ENCODE data around the gene CNIH4. TPM values are rescaled to one million over a fixed set of nuclear protein-coding genes. Genes with fewer than 3 reads are reported as not detected.

Gene CNIH4
- total and polyA plus RNA-seq, 2 experiments from 2014 or later = 62.7 to 106 TPM

DNA sequence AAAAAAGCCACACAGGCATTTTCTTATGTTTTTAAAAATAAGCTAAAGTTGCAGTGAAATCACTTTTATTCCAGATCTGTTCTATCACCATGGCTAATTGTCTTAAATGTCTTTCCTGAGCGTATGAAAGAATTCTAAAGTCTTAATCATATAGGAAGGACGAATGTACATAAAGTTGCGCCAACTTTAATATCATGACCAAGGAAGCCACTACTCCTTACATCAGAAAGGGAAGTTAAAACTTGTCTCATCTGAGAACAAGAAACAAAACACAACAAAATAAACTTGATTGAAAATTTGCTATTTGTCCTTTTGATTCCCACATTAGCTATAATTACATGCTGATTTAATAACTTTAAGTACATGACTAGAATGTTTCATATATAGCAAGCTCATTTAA is 26.5 kb downstream of the CNIH4 start:
- TF ChIP-seq EZH2 (IDR thresholded peaks at IDR 0.05; ENCODE audit: borderline replicate concordance) (no peak), EZH2phosphoT487 (IDR thresholded peaks at IDR 0.05; ENCODE audit: low read depth, severe bottlenecking, unreplicated experiment) (no peak)
- TF ChIP-seq, protein P1, sequence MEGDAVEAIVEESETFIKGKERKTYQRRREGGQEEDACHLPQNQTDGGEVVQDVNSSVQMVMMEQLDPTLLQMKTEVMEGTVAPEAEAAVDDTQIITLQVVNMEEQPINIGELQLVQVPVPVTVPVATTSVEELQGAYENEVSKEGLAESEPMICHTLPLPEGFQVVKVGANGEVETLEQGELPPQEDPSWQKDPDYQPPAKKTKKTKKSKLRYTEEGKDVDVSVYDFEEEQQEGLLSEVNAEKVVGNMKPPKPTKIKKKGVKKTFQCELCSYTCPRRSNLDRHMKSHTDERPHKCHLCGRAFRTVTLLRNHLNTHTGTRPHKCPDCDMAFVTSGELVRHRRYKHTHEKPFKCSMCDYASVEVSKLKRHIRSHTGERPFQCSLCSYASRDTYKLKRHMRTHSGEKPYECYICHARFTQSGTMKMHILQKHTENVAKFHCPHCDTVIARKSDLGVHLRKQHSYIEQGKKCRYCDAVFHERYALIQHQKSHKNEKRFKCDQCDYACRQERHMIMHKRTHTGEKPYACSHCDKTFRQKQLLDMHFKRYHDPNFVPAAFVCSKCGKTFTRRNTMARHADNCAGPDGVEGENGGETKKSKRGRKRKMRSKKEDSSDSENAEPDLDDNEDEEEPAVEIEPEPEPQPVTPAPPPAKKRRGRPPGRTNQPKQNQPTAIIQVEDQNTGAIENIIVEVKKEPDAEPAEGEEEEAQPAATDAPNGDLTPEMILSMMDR (IDR thresholded peaks at IDR 0.05; ENCODE audit: poor library complexity) = no peak
- Histone ChIP-seq H3K4me1 (ENCODE audit: insufficient read depth) (no peaks in the 10 kb centered on the region), H3K4me2 (no peak overlapping the region), H3K9me2 (replicated peaks; ENCODE audit: insufficient read depth) (no peaks in the 10 kb centered on the region), H4K20me1 (ENCODE audit: insufficient read depth, poor library complexity, severe bottlenecking) (no peaks in the 10 kb centered on the region), H3K27me3 (no peaks in the 10 kb centered on the region), H3K9me3 (ENCODE audit: low read depth) (no peaks in the 10 kb centered on the region), H3K79me2 (no peaks in the 10 kb centered on the region), H2AFZ (no peak overlapping the region), H3K36me3 (replicated peaks; ENCODE audit: insufficient read depth, low read depth) (peaks cover 3% of the 10 kb centered on the region), H3K4me3 (no peak overlapping the region), H3K27ac (no peak overlapping the region)
- DNase-seq (ENCODE audit: low spot score) = no peak
- over 99% methylated on average over 3 of the region's 3 CpGs for WGBS (ENCODE audit: low lambda C conversion rate, missing lambda C conversion rate)

GRCh38 chr1:224387302-224387912 is 30.7 kb downstream of the CNIH4 start:
- H3K27me3 ChIP-seq = no peaks in the 10 kb centered on the region
- H4K20me1 ChIP-seq (ENCODE audit: insufficient read depth, poor library complexity, severe bottlenecking) = no peaks in the 10 kb centered on the region
- no peaks in the 10 kb centered on the region for H3K36me3 ChIP-seq (replicated peaks; ENCODE audit: insufficient read depth, low read depth)
- no peak overlapping the region for H3K4me3 ChIP-seq
- H3K9me2 ChIP-seq (replicated peaks; ENCODE audit: insufficient read depth) = no peaks in the 10 kb centered on the region
- DNase-seq (ENCODE audit: low spot score) = no peak
- no peak overlapping the region for H3K4me2 ChIP-seq
- no peaks in the 10 kb centered on the region for H3K9me3 ChIP-seq (ENCODE audit: low read depth)
- H3K79me2 ChIP-seq = no peaks in the 10 kb centered on the region
- TF ChIP-seq, protein P1 (IDR thresholded peaks at IDR 0.05; ENCODE audit: poor library complexity) = no peak
- TF ChIP-seq EZH2 (IDR thresholded peaks at IDR 0.05; ENCODE audit: borderline replicate concordance) (no peak), EZH2phosphoT487 (IDR thresholded peaks at IDR 0.05; ENCODE audit: low read depth, severe bottlenecking, unreplicated experiment) (no peak)
- H3K4me1 ChIP-seq (ENCODE audit: insufficient read depth) = no peaks in the 10 kb centered on the region
- no peak overlapping the region for H2AFZ ChIP-seq
- no peak overlapping the region for H3K27ac ChIP-seq
- WGBS (ENCODE audit: low lambda C conversion rate, missing lambda C conversion rate) = 70% methylated on average over 6 of the region's 6 CpGs

- no peak for DNase-seq (ENCODE audit: low spot score)
- 95% methylated on average over 2 of the region's 2 CpGs for WGBS (ENCODE audit: low lambda C conversion rate, missing lambda C conversion rate)
- H4K20me1 ChIP-seq (ENCODE audit: insufficient read depth, poor library complexity, severe bottlenecking) = no peaks in the 10 kb centered on the region
- H3K4me1 ChIP-seq (ENCODE audit: insufficient read depth) = no peaks in the 10 kb centered on the region
- no peak overlapping the region for H3K4me2 ChIP-seq
- H3K4me3 ChIP-seq = no peak overlapping the region
- no peaks in the 10 kb centered on the region for H3K36me3 ChIP-seq (replicated peaks; ENCODE audit: insufficient read depth, low read depth)
- H3K79me2 ChIP-seq = no peaks in the 10 kb centered on the region
- H3K9me2 ChIP-seq (replicated peaks; ENCODE audit: insufficient read depth) = no peaks in the 10 kb centered on the region
- H2AFZ ChIP-seq = no peak overlapping the region
- no peaks in the 10 kb centered on the region for H3K27me3 ChIP-seq
- no peaks in the 10 kb centered on the region for H3K9me3 ChIP-seq (ENCODE audit: low read depth)
- TF ChIP-seq, protein P1 (IDR thresholded peaks at IDR 0.05; ENCODE audit: poor library complexity) = no peak
- TF ChIP-seq EZH2 (IDR thresholded peaks at IDR 0.05; ENCODE audit: borderline replicate concordance) = no peak
- no peak for TF ChIP-seq EZH2phosphoT487 (IDR thresholded peaks at IDR 0.05; ENCODE audit: low read depth, severe bottlenecking, unreplicated experiment)
- H3K27ac ChIP-seq = no peak overlapping the region
These were observed 31.3 kb downstream of the CNIH4 start for GRCh38 chr1:224387943-224388342.

All from hepatocyte (in vitro differentiated cells).